ENCODE measurements around the gene ZNF423.

ZNF423 gene

DNA sequence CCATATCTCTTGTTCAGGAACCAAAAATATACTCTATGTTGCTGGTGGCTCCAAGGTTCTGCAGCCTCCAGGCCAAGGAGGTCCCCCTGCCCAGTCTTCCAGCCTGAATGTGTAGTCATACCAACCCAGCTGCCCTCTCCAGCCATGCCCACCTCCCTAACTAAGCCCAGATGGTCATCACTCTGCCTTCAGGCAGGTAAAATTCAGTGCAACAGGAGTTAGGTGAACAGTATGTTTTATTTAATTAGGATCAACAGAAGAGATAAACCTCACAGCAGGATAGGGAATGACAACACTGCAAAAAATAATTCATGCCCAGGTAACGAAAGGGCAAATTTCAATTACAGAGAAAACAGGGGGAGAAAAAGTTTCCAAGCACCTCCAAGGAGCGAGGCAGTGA lies 9.1 kb downstream of the ZNF423 start:
- no peak for DNase-seq

DNA sequence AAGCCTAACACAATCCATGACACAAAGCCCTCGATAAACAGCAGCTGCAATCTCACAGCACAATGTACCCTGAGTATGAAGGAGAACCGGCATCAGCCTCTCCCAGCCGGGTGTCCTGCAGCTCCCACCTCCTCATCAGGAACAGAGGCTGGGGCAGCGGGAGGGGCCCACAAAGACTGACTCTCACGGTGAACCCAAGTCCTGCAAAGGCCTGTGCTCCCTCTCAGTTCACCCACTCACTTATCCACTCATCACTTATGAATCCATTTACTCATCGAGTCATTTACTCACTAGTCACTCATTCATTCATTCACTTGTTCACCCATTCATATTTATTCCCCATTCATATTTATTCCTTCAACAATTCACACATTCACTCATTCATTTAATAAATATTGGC lies 11.6 kb downstream of the ZNF423 start:
- DNase-seq: no peak

DNA sequence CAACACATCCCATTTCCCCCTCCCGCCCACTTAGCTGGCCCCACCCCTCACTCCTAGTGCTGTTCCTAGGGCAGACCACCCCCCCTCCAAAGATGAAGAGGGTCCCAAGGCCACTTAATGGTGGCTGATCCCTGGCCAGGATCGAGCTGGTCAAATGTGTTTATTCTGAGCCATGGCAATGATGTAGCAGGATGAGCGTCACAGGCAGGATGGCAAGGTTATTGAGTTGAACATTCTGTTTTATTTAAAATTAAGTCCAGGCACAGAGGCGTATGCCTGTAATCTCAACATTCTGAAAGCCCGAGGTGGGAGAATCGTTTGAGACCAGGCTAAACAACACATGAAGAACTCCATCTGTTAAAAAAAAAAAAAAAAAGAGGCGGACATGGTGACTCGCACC lies 12.2 kb downstream of the ZNF423 start:
- DNase-seq: no peak

DNA sequence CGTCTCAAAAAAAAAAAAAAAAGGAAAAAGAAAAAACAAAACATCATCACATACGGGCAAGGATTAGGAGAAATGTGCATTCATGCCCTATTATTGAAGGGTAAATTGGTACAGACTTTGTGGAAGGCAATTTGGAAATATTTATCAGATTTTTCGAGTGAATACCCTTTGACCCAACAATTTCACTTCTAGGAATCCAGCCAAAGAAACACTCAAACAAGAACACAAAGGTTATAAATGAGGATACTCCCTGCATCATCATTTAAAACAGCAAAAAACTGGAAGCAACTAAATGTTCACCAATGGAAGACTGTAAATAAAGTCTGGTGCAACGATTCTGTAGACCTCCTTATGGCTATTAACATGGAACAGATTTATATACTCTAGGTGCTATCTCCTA lies 12.9 kb downstream of the ZNF423 start:
- DNase-seq: no peak

DNA sequence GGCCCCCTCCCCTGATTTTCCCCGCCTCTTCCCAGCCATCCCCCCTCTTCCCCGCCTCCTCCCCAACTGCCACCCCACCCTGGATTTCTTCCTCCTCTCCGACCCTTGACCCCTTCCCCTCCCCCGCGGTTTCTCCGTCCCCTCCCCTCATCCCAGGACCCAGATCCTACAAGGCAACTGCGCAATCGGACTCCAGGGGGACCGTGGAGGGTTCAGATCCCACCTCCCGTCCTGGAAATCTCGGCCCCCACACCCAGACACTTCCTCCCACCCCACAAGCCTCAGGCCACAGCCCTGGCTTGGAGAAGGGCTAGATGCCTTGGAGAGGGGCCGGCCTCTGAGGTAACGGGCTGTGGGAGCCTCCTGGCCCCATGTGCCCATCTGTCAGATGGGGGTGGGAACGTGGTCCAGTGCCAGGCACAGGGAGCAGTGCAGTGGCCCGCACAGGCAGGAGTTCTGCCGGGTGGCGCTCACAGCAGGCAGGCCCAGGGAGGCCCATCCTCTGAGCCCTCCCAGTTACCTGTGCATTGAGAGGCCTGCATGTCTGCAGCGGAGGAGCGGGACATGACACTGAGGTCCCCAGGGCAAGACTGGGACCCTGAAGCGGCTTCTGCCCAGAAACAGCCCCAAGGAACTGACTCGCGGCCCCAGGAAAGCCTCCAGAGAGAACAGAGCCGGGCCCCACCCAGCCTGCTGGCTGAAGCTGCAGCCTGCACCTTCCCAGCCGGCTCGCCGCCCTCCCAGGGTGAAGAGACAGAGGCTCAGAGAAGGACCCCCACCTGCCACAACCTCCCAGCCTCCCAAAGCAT lies 16.7 kb downstream of the ZNF423 start:
- no peak for DNase-seq

DNA sequence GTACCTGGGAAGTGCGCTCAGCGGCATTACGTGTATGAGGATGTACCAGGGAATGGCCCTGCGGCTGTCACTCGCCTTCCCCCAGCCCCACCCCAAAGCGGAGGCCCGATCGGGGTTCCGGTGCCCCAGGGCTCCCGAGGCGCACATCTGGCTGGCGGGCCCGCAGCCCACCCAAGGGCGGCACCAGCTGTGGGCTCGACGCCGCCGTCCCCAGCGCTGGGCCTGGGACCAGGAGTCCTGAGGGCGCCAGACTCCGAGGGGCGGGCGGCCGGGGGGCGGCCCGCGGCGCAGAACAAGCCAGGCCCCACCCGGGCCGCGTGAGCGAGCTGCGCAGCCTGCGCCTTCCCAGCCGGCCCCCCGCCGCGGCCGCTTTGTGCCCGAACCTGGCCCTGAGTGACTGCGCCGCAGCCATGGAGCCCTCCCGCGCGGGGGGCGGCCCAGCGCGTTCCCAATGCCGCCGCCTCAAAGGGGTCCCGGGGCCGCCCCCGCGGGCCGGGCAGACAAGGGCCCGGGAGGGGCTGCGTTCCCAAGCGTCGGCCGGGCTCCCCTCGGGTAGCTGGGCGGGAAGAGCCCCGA lies 17.4 kb downstream of the ZNF423 start:
- no peak for DNase-seq

DNA sequence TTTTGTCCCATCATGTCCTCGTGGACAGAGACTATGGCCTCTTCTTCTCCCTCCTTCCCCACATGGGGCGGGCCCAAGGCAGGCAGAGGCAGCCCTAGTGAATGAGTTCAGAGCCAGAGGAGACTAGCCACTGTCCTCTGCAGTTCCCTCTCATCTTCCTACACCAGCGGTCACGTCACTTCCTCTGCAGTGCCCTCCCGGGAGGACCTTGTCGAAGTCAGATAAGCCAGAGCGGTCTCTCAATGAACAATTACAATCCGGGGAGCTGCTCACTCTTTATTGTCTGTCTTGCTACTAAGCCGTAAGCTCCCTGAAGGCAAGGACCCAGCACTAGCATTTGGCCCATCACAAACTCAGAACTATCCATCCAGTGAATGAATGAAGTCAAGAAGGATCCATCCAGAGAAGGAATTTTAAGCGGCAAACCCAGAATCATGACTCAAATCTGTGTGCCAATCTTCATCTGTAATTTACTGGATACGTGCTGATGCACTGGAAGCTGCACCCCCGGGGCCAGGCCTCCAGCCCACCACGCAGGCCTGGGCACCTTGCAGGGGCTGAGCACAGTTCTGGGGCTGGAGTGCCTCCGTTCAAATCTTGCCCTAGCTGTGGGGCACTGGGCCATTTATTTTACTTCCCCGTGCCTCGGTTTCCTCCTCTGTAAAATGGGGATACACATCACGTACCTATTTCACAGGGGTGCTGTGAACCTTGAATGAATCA lies 18.1 kb downstream of the ZNF423 start:
- DNase-seq: no peak

DNA sequence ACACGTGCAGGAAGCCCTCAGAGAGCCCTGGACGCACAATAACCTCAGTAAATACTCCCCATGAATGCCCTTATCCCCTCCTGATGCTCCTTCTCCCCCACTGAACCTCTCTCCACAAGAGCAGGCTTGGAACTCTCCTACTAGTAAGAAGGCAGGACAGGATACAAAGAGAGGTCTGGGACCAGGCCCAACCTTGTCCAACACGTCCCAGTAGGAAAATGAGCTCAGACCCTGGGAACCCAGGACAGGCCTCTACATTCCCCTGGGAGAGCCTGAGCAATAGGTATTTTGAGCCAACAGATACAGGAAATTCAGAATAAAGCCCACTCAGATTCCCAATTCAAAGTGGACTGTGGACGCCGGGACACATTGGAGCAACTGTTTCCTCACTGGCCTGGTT lies 19.2 kb downstream of the ZNF423 start:
- DNase-seq: no peak

DNA sequence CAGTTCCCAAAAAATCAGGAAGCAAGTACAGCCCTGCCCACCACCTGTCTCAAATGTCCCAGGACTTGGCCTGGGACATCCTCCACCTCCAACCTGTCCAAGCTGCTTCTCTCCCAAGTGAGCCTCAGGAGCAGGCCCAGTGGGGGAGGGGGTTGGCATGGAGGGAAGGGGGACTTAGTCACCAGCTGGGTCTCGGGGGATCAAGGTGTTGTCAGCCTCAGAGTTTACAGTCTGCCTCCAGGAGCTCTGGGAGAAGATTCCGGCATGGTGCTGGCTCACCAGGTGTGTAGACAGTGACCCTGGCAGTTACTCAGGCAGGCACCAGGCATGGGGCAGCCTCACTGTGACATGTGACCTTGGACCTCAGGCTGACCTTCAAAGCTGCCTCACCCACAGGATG lies 19.7 kb downstream of the ZNF423 start:
- no peak for DNase-seq

DNA sequence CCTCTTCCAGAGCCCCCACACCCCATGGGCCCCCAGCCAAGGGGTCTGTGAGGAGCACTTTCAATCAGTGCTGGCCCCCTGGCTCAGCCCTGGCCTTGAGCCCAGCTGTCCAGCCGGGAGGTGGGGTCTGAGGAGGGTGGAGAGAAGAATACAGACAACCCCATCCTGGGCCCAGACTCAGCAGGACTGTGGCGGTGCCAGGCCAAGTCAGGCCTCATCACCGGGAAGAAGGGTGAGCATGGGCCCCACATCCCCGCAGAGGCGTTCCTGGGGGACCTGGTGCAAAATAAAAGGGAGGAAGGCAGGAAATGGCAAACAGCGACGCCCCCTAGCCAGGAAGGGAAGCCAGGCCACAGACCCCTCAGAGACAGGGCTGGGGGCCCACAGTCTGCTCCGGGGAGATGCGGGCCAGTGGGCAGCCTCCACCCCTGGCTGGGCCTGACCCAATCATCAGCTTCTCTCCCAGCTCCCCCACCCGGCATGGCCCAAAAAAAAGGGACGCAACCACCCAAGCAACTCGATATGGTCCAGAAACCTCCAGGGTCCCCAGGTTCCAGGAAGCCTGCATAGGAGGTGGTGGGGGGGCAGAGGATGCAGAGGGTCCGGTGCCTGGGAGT lies 20.6 kb downstream of the ZNF423 start:
- DNase-seq: no peak

DNA sequence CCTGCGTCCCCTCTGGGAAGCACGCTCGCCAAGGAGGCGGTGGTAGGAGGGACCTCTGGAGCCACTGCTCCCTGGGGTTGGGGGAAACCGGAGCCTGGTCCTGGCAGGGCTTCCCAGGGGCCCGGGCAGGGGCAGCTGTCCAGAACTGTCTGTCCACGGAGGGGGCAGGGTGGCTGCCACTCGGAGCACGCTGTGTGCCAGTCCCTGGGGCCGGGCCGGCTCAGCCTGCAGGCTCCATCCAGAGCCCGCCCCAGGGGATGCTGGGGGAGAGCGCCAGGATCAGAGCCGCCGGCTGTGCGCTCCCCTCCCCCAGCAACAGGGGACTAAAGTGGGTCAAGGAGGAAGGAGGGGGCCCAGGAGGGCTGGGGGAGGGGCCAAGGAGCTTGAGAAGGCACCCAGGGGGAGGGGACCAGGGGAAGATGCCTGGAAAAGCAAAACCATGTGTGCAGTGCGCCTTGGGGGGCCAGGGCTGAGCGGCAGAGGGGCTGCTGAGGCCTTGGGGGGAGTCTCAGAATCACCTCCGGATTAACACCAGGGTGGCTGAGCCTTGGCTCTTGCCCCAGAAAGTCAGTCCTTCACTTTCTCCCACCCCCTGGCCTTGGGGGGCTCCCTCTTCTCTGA lies 21.3 kb downstream of the ZNF423 start:
- no peak for DNase-seq

DNA sequence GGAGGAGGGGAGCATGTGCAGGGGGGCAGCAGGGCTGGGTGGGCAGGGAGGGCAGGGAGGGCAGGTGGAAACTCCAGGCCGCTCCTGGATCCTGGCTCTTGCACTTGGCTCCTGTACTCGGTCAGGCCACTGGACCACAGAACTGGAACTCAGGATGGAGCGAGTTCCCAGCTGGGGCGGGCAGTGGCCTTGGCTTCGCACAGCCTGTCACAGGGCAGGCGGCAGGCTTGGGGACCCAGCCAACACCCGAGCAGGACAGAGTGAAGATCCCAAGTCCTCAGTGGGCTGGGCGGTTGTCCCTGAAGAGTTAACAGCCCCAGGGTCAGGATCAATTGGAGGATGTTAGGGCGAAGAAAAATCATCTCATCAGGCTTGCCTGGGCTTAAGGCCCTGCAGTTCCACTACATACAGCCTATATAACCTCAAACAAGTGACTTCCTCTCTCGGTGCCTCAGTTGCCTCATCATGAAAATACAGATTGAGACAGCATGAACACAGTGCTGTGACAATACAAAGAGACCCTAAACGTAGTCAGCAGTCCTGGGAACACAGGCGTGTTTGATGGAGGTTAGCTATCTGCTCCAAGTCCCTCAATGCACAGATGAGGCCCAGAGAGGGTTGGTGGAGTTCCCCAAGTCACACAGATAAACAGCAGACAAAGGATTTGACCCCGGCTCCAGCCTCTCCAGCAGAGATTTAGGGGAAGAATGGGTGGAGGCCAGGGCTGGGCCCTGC lies 21.9 kb downstream of the ZNF423 start:
- DNase-seq: no peak

DNA sequence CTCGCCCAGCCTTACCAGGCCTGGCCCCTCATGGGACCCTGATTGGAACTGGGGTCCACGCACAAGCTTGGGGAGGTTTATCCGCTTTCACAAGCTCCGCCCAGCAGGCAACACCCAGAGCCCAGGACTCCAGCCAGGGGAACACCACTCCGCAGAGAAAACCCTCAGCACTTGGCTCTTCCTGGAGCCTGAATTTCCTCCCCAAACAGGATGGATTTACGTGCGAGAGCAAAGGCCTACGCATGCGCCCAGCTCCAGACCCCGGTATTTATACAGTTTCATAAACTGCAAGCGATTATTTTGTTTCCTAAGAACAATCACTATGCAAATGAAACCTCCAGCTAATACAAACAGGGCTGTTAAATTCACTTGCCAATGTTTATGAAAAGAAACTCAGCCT lies 22.8 kb downstream of the ZNF423 start:
- no peak for DNase-seq

DNA sequence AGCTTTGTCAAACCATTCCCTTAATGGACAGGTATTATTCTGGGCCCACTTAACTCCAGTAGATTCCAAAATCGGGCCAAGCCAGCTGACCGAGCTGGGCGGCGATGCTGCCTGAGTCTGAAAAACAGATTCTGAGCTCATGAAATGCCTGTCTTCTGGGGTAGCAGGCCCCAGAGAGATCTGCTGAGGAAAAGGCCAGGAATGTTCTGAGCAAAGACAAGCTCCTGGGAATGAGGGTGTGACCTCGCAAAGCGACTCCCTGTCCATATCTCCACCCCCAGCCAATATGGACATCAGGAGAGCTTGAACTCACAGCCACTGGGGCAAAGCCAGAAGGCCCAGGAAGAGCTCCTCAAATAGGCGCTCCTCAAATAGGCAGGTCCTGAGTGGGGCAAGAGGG lies 23.7 kb downstream of the ZNF423 start:
- no peak for DNase-seq

DNA sequence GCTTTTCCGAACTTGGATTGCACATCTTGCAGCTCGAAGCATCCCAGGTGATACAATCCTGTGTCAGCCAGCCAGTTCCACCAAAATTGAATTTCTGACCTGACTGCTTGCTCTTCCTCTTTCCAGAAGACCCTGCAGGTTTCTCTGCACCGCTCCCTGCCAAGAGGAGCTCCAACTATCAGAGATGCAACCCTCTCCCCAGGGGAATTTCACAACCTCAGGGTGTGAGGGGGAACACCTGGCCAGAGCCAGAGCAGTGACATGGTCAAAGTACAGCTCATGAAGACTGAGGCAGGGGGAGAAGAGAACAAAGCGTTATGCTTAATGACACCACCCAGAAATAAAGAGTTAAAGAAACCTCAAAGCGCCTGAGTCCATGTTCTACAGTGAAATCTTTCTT lies 25.0 kb downstream of the ZNF423 start:
- no peak for DNase-seq

DNA sequence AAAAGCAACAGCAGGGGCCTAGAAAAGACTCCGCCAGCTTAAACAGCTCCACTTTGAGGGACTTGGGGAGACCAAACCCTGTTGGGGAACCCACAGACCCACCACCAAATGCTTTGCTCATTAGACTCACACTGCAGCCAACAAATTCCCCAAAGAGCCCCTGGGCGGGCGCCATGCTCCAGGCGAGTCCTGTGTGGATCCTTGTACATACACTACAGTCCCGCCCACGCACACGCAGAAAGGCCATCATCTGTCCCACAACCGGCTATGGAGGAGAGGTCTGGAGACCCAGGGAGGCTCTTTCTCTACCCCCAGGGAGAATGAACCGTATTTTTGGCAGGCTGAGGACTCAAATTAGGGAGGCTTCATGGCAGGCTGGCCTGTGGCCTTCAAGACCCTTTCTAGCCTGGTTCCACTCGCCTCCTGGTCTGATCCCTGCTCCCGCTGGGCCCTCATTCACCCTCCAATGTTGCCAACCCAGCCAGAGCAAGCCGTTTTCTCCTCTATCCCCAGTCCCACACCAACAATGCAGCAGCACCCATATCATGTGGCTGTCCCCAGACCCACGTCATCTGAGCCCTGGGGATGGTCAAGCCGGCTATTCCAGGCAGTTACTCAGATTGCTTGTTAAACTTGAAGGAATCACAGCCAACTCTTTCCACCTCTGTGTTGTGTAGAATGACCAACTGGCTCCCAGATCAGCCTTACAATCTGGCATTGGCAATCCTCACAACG lies 27.2 kb downstream of the ZNF423 start:
- no peak for DNase-seq

DNA sequence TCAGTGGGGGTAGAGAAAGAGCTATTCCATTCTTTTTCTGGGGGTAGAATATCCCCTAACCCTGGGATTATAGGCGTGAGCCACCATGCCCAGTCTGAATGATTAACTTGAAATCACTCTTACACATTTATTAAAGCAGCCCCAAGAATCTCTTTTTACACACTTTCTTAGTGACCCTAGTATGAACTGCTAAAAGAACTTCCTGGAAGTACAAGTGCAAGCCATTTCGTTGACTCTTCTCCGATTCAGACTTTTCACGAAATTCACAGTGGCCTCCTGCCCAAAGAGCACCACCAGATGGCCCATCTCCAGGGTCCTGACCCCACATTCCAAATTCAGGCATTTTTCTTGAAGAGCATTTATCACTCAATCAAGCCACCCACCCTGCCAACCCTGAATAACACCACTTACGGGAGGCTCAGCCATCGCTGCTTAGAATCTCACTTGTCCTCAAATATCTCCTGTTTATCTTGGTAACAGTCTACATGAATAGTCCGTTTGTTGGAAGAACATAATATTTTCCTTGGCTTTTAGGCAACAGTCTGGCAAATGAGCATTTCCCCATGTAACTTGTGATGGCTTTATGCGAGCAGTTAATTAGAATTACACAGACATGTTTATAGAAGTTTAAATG lies 28.0 kb downstream of the ZNF423 start:
- no peak for DNase-seq

DNA sequence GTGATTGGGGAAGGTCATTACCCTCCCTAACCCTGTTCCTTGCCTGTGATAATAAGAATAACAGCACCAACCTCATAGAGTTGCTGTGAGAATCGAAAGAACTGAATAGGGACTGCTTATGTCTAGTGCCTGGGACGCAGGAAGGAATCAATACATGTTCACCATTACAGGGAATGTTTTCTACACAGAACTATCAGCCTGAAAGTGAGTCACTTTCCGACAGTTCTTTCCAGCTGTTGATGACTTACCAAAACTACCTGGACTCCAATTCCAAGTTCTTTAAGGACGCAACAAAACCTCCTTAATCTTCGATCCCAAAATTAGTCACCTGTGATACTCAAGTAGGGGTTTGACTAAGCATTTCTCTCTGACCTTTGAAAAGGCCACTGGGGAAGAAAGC lies 29.4 kb downstream of the ZNF423 start:
- DNase-seq: no peak

DNA sequence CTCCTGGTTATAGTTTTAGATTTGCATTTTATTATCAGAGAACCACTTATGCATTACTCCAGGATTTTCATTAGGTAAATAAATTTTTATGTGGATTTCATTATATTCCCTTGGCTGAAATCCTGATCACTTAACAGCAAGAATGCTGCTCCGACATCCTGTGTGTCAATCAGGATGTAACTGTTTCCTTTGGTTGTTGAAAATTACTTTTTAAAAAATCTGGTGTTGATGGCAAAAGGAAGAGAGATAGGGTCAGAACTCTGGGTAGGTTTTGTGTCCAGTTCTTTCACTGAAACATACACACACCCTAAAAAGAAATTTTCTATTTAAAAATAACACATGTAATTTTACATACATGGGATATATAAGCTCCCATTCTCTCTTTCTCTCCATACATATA lies 30.9 kb downstream of the ZNF423 start:
- no peak for DNase-seq

DNA sequence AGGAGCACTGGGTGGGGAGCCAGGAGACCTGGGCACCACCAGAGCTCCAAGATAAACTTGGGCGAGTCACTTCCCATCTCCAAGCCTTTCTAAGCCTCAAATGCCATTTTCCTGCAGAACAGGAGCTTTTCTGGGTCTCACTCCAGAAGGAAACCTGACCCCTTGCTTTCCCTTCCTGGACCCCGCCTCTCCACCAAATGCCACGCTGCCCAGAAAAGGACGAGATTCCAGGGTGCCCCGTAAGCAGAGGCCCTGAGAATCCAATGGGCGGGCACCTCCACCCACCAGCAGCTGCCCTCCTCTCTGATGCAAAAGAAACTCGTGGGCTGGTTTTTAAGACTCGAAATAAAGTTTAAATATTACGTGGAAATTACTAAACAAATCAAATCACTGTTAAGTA lies 31.3 kb downstream of the ZNF423 start:
- no peak for DNase-seq

DNA sequence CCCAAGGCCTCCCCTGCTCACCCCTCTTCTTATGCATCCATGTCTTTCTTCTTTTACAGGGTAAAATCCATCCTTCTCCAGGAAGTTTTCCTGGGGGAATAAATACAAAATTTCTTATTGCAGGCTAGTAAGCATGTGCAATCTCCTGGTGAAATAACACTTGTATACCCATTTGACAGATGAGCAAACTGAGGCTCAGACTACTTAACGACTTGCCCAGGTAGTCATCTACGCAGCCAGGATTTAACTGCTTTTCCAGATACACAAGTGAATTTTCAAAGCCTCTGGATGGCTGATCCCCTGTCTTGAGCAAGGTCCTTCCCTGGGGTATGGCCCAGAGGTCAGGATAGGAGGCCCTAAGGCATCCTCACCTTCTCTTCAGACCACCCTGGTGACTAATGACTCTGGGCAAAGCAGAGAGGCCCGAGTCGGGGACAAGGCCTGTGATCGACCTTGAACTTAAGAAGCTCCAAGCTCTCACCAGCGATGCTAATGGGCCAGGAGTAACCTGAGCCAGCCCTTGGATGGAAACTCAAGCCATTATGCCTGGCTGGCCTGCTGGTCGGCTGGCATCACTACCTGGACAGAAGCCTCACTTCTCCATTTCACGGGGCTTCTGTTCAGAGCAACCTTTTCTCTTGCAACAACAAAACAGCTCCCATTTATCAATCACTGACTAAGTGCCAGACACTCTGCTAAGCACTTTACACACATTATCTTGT lies 33.1 kb downstream of the ZNF423 start:
- DNase-seq: no peak
